Upper lobe of right lung (tissue), 1 donor: Measurements from ENCODE around the gene SKAP2. TPM values are rescaled to one million over a fixed set of nuclear protein-coding genes. Genes with fewer than 3 reads are reported as not detected.

Source experiments
- ATAC-seq: fragments of 200-7000 bp; cut with Tn5 transposase; one replicate; pipeline ENCODE4 v1.9.1; 2020; ENCODE audit warnings: mild to moderate bottlenecking, moderate library complexity
- DNase-seq: peaks from one replicate; pipeline ENCODE4 v3.0.0-alpha.2; 2020
- H3K27ac ChIP-seq: fragments of 200-600 bp; one replicate; pipeline ENCODE4 v1.8.0; 2022
- H3K27me3 ChIP-seq: fragments of 200-600 bp; one replicate; pipeline ENCODE4 v1.8.0; 2022; ENCODE audit warnings: mild to moderate bottlenecking
- H3K36me3 ChIP-seq: fragments of 200-600 bp; one replicate; pipeline ENCODE4 v1.8.0; 2022
- H3K4me1 ChIP-seq: fragments of 200-600 bp; one replicate; pipeline ENCODE4 v1.8.0; 2022
- H3K4me3 ChIP-seq: fragments of 200-600 bp; one replicate; pipeline ENCODE4 v1.8.0; 2022; ENCODE audit warnings: mild to moderate bottlenecking
- H3K9me3 ChIP-seq: fragments of 200-600 bp; one replicate; pipeline ENCODE4 v1.8.0; 2022
- intact Hi-C: fragments of 100-400 bp; cut with DNase I; formaldehyde crosslinking; loops from one replicate; pipeline ENCODE4 v1.11.0; 2022
- total RNA-seq: library from RNA; stranded (reverse); fragmentation: NEBNext Ultra II Directional; extraction: Animal tissue kit (Norgen Biotek cat#: 25700); gene quantifications from one replicate; pipeline ENCODE4 v1.2.1, GENCODE V29; 2021
- TF ChIP-seq, protein P1 (sequence below): fragments of 200-600 bp; IDR thresholded peaks from one replicate; pipeline ENCODE4 v1.8.0; 2022; ENCODE audit warnings: antibody characterized with exemption
- donor health status: DM: no; HTN: yes; CAD: no; lungs with severe emphysema.

Gene SKAP2
- total RNA-seq, 1 donor from 2014 or later, result 59.1 TPM

DNA sequence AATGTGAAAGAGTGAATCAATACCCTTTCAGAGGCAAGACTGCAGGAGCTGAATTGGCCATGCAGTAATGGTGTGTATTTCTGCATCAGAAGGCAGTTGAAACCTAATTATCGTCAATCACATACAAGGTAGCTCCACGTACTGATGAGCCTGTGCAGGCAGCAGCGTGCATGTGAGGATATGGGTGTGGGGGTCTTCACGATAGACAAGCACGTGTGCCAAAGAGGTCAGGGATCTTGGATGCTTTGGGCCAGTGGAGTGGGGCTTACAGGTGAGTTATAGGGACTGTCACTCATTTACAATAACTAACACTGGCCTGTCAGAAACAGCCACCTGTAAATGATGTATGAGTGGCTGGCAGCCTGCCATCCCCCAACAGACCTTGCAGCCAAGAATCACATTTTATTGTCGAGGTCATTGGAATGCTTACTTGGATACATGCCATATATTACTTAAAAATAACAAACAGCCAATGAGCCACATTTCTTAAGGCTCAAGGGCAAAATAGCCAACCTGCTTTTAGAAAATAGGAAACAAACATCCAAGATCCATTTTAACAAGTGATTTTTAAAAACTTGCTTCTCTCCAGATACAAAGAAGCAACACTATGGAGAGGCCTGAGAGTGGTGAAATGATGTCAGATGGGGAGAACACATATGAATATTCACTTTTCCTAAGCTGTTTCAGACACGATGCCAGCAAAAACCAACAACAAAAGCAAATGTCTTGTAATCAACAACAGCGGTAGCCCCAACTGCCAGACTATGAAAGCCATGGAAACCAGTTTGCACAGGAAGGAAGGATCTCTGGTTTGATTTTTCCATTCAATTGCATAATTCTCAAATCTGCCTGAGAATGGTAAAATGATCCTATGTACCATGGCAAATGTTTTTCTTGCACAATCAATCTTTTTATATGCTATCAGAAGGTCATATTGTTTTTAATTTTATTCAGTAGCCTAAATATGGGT, 210.7 kb downstream of the SKAP2 start:
- TF ChIP-seq, protein P1, sequence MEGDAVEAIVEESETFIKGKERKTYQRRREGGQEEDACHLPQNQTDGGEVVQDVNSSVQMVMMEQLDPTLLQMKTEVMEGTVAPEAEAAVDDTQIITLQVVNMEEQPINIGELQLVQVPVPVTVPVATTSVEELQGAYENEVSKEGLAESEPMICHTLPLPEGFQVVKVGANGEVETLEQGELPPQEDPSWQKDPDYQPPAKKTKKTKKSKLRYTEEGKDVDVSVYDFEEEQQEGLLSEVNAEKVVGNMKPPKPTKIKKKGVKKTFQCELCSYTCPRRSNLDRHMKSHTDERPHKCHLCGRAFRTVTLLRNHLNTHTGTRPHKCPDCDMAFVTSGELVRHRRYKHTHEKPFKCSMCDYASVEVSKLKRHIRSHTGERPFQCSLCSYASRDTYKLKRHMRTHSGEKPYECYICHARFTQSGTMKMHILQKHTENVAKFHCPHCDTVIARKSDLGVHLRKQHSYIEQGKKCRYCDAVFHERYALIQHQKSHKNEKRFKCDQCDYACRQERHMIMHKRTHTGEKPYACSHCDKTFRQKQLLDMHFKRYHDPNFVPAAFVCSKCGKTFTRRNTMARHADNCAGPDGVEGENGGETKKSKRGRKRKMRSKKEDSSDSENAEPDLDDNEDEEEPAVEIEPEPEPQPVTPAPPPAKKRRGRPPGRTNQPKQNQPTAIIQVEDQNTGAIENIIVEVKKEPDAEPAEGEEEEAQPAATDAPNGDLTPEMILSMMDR, result no peak
- no peak overlapping the region for H3K4me3 ChIP-seq
- DNase-seq (no peak), ATAC-seq (no peak)
- H3K4me1 ChIP-seq, result no peaks in the 10 kb centered on the region
- no peaks in the 10 kb centered on the region for H3K9me3 ChIP-seq
- H3K36me3 ChIP-seq, result no peaks in the 10 kb centered on the region
- H3K27me3 ChIP-seq, result no peaks in the 10 kb centered on the region
- intact Hi-C loops, result no loop called here
- H3K27ac ChIP-seq, result no peak overlapping the region

GRCh38 chr7:26652401-26653100, 211.8 kb downstream of the SKAP2 start:
- no peaks in the 10 kb centered on the region for H3K36me3 ChIP-seq
- H3K27ac ChIP-seq, result no peak overlapping the region
- no peak overlapping the region for H3K4me3 ChIP-seq
- H3K4me1 ChIP-seq, result no peaks in the 10 kb centered on the region
- no peaks in the 10 kb centered on the region for H3K9me3 ChIP-seq
- ATAC-seq (no peak), DNase-seq (no peak)
- intact Hi-C loops, result no loop called here
- H3K27me3 ChIP-seq, result no peaks in the 10 kb centered on the region
- TF ChIP-seq, protein P1, result no peak

DNA sequence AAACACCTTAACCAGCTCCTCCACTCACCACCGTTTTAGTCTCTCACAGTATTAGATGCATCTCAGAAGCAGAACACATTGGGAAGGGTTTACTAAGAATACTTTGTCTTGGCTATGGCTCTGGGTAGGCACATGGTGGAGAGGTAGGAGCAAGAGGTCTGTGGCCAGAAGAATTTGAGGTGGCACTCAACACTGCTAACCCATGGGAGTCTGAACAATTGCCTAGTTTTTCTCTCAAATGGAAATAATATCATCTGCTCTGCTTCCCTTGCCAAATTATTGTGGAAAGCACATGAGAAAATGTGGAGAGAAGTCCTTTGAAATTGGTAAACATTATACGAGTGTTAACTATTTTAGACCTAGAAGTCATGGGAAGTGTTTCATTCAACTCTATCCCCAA, 214.3 kb downstream of the SKAP2 start:
- ATAC-seq (no peak), DNase-seq (no peak)
- Histone ChIP-seq H3K27ac (no peak overlapping the region), H3K4me1 (no peaks in the 10 kb centered on the region), H3K4me3 (no peak overlapping the region), H3K9me3 (no peaks in the 10 kb centered on the region), H3K36me3 (no peaks in the 10 kb centered on the region), H3K27me3 (no peaks in the 10 kb centered on the region)
- TF ChIP-seq, protein P1, result no peak
- intact Hi-C loops, result no loop called here

- H3K4me3 ChIP-seq, result no peak overlapping the region
- intact Hi-C loops, result no loop called here
- DNase-seq (no peak), ATAC-seq (no peak)
- TF ChIP-seq, protein P1, result no peak
- no peak overlapping the region for H3K27ac ChIP-seq
- no peaks in the 10 kb centered on the region for H3K36me3 ChIP-seq
- H3K9me3 ChIP-seq, result no peaks in the 10 kb centered on the region
- H3K27me3 ChIP-seq, result no peaks in the 10 kb centered on the region
- no peaks in the 10 kb centered on the region for H3K4me1 ChIP-seq
Observed at GRCh38 chr7:26649388-26649787, 215.0 kb downstream of the SKAP2 start.

DNA sequence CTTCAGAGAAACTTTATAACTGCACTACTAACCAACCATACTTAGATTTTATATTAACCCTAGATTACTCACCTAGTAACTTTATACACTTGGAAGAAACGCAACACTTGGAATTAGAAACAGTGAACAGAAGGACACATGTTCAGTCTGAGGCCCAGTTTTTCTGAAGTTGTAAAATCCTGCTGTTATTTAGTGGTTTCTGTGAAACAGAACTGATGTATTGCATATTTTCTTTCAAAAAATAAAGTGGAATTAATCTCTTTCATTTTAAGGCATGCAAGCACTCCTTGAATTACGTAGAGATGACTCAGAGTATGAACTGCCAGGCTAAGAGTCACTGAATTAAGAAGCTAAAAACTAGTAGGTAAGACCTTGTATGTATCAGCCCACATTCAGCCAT, 215.8 kb downstream of the SKAP2 start:
- no peak overlapping the region for H3K27ac ChIP-seq
- no peak overlapping the region for H3K4me3 ChIP-seq
- H3K9me3 ChIP-seq, result no peaks in the 10 kb centered on the region
- H3K4me1 ChIP-seq, result no peaks in the 10 kb centered on the region
- intact Hi-C loops, result no loop called here
- ATAC-seq (no peak), DNase-seq (no peak)
- H3K36me3 ChIP-seq, result no peaks in the 10 kb centered on the region
- TF ChIP-seq, protein P1, result no peak
- no peaks in the 10 kb centered on the region for H3K27me3 ChIP-seq
